ENCODE data around the gene USH1G.
"Not testable (repeated sequence)": the region's sequence is repeated elsewhere in the genome, so short reads cannot be mapped to it uniquely, and the experiment has no call there.

USH1G gene

DNA sequence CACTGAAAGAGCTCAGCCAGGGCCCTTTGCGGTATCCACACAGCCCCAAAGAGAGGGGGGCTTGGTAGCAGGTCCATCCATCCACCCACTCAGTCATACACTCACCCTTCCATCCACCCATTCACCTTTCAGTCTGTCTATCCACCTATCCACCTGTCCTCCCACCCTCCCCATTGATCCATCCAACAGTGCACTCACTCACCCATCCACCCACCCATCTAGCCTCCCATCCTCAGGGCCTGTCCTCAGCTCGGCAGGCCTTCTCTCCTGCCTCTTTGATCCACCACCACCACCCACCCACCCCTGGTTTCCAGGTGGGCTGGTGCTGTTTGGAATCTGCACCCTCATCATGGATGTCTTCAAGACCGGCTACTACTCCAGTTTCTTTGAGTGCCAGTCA, 2.2 kb upstream of the USH1G start:
- no peak for DNase-seq

GRCh38 chr17:74924250-74924948, 1.3 kb upstream of the USH1G start, which contains the start of gene OTOP2:
Gene OTOP2 (plus strand): TSS chr17:74924273. CDS start chr17:74924633, 360 bp downstream.
- DNase-seq: no peak

GRCh38 chr17:74923538-74924249, 639 bp upstream of the USH1G start:
- DNase-seq: no peak

GRCh38 chr17:74922172-74922571, 883 bp downstream of the USH1G start:
- no peak for DNase-seq

DNA sequence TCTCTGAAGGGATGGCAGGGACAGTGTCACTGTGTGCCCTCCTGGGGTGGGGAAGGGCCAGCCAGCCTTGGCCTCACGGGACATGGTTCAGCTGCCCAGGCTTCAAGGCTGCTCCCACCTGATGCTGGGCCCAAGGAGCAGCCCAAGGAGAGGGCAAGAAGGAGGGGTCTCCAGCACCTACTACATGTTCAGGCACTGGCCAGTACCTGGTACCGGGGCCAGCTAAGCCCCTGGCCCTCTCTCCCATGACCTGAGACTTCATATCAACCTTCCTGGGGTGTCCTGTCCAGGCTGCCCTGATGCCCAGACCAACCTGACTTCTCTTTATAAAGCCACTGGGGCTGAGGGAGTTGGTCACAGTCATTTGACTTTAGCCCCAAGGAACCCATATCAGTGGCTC, 1.3 kb downstream of the USH1G start:
- no peak for DNase-seq

- no peak for DNase-seq
These were observed 1.9 kb downstream of the USH1G start for GRCh38 chr17:74921026-74921681.

- no peak for DNase-seq
These were observed 2.4 kb downstream of the USH1G start for GRCh38 chr17:74920642-74921025.

- DNase-seq: no peak
These were observed 2.8 kb downstream of the USH1G start for GRCh38 chr17:74920306-74920620.

DNA sequence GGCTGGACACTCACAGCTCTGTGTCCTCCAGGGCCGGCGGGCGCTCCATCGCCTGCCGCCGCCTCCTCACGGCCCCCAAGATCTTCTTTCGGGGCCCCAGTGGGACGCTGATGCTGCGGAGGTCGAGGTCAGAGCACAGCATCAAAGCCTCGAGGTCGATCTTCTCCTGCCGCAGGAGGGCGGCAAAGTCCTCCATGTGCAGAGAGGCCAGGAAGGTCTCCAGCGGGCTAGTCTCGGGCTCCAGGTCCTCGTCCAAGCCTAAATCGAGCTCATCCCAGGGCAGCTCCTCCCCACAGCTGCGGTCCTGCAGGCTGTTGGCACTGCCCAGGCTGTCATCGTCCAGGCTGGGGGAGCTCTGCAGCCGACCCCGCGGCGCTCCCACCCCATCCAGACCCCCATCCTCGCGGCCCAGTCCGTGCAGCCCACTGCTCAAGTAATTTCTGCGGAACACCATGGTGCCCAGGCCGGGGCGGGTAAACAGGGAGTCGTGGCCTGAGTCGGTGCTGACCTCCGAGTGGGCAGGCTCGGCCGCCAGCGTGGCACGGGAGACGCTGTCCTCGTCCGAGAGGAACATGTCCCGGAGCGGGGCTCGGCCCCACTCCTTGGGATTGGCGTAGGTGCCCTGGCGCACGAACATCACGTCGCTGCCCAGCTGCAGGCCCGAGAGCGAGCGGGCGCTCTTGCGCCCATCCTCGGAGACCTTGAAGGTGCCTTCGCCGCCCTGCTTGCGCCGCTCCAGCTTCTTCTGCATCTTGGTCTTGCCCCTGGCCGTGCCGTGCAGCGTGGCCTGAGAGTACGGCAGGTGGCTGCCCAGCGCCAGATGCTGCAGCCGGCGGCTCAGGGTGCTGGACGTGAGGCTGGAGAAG, 3.4 kb downstream of the USH1G start:
- no peak for DNase-seq

DNA sequence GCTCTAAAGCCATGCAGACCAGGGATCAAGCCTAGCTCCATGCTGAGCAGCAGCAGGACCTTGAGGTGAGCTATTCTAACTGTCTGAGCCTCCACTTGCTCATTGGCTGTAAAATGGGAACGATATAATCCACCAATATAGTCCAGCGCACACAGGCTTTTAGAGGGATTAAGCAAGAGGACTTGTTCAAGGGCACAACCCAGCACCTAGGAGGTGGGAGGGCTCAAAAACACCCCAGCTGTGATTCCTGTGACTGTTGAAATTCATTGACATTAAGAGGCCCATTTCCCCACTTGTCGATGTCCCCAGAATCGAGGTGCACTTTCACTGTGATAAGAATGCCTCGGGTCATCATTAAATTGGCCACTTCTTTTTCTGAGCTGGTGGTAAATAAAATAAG, 4.1 kb downstream of the USH1G start:
- DNase-seq: no peak

DNA sequence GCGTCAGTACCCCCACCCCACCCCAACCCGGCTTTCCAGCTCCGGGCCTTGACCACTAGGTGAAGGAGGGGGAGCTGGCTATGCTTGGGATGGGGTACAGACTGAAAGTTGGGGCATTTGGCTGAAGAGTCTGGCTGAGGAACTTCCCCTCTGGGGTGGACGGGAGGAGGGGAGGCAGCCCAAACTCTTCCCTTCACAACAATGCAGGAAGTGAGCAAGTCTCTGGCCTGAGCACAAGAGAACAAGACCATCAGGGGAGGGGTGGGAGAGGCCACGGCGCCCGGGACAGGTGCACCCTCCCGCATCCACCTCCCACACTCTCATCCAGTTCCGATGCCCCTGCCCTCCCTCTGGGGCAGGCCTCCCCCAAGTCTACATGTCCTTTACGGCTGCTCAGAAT, 5.6 kb downstream of the USH1G start:
- no peak for DNase-seq

GRCh38 chr17:74916851-74917199, 6.2 kb downstream of the USH1G start:
- no peak for DNase-seq

DNA sequence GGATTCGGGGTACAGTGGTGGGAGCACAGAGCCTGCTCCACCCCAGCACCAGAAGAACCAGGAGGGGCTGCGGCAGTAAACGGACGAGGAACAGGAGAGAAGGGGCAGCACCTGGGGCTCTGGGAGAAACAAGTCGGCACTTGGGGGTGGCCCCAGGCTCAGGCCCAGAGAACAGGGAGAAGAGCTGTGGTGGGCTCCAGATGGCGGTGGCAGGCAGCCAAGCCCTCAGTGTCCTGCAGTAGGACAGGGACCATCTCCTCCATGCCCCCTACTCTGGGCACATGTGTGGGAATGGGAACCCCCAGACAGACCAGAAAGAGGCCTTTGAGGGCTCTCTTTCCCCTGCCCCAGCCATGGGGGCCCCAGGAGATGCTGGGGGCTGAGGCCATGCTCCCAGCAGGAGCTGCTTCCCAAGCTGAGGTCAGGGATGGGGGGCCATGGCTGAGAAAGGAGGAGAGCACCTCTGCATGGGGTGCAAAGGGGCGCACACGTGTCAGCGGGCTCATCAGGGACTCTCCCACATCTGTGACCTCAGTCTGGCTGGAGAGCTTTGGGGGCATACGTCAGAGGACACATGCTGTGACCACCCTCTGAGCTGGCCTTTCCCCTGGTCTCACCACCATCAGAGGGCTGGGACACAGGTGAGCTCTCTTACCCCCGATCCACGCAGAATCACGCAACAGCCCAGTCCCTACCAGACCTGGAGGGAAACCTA, 6.8 kb downstream of the USH1G start:
- DNase-seq: no peak

DNA sequence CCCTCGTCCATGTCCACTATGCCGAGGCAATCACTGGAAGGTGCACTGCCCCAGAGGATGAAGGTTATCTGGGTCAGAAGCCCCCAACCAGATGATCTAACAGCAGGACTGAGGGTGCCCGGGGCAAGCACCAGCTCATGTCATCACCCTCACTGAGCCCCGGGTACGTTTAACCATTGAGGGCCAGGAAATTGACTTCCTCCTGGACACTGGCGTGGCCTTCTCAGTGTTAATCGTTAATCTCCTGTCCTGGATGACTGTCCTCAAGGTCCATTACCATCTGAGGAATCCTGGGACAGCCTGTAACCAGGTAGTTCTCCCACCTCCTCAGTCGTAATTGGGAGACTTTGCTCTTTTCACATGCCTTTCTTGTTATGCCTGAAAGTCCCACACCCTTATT, 11.6 kb downstream of the USH1G start:
- DNase-seq: not testable (repeated sequence)

DNA sequence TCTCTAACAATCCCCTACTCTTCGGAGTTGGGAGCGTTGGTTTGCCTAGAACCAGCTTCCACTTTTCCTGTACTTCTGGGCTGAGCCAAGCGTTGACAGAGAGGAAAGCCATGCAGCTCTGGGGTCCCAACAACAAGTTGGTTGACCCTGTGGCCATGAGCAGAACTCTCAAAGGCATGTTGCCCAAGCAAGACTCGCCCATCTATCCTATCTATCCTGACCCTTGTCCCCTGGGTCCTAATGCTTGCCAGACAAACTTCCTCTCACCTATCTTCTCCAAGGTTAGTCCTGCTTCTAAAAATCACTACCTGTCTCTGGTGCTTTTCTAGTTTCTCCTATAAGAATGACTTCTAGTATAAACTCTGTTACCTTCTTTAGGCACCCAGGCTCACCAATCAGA, 14.0 kb downstream of the USH1G start:
- not testable (repeated sequence) for DNase-seq

DNA sequence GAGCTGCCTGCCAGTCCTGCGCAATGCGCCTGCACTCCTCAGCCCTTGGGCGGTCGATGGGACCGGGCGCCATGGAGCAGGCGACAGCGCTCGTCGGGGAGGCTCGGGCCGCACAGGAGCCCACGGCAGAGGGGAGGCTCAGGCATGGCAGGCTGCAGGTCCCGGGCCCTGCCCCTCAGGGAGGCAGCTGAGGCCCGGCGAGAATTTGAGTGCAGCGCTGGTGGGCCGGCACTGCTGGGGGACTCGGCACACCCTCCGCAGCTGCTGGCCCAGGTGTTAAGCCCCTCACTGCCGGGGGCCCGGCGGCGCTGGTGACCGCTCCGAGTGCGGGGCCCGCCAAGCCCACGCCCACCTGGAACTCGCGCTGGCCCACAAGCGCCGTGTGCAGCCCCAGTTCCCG, 16.0 kb downstream of the USH1G start:
- no peak for DNase-seq

- DNase-seq: not testable (repeated sequence)
These were observed 16.8 kb downstream of the USH1G start for GRCh38 chr17:74906214-74906793.

DNA sequence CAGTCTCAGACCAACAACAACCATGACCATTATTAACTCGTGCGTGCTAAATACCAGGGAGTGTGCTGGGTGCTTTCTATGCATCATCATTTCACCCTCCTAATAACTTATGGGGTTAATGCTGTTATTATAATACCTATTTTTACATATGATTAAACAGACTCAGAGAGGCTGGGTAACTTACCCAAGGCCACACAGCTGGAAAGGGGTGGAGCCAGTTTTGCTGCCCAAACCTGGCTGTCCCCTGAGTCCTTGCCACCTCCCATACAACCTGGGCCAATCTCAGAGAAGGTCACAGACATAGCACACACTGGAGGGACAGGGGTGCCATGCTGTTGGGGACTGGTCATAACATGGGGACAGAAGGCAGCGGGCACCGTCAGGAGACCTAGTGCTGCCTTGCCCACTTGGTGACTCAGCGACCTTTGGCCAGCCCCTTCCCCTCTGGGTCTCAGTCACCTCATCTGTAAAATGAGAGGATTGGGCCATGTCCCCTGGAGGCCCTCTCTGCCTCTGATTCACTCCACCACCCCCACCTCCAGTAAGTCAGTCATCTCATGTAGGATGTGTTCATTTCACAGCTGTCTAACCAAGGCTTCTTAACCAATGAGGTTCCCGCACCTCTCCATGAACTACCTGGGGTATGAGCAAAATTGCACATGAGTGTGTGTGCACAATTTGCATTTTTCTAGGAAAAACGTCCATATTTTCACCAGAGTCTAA, 18.2 kb downstream of the USH1G start:
- no peak for DNase-seq

- DNase-seq: no peak
These were observed 19.4 kb downstream of the USH1G start for GRCh38 chr17:74903671-74904070.

DNA sequence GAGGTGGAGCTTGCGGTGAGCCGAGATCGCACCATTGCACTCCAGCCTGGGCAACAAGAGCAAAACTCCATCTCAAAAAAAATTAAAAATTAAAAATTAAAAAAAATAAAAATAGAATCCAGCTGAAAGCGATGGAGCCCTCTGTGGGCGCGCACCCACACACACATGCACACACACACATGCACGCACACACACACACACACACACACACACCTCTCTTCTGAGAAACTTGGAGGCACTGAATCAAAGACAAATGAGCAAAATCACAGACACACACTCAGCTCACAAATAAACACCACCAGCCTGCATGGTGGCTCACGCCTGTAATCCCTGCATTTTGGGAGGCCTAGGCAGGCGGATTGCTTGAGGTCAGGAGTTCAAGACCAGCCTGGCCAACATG, 20.0 kb downstream of the USH1G start:
- DNase-seq: no peak

DNA sequence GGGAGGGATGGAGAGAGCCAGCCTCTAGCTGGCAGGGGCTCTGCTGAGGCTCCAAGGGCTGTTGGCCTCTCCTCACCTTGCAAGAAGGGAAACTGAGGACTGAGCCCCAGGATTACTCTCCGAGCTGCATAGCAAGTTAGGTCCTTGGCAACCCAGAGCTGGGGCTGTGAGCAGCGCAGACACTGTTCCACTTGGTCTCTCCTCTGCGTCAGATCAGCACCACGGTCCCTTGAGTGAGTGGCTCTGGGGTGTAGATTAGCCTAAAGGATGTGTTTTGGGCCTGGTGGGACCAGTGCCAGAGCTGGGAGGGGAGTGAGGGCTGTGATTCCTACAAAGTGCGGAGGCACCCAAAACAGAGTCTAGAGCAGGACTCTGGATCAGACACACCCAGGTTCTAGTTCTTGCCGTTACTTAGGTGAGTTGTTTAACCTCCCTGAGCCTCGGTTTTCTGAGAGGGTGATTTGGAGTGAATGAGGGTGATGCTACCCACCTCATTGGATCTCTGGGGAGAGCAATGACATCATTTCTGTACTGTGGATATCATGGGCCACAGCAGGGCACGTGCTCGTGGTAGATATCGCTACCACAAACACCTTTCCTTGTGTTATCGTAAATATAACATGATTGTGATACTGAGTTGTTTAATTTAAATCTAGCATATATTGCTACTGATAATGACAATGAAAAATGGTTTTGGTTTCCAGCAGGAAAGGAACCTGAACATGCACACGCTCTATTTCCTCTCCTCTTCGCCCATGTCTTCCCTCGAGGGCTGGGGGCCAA, 21.5 kb downstream of the USH1G start:
- DNase-seq: no peak

Data from NCI-H1048 (cell line).